GM12801 (cell line): ENCODE data around the gene TUBA4A.

Source experiments
- CTCF ChIP-seq: IDR thresholded peaks from one replicate; pipeline ENCODE4 v1.5.1; 2011; ENCODE audit warnings: control low read depth; ENCODE audit not compliant: insufficient read length; ENCODE audit errors: extremely low read depth

TUBA4A gene

GRCh38 chr2:219204425-219205164 lies 49.1 kb downstream of the TUBA4A start:
- no peak for TF ChIP-seq CTCF
